GM18499 (cell line): ENCODE measurements around the gene GRB10.

ENCODE experiments used
- ATAC-seq: cut with Tn5 transposase; IDR thresholded peaks from one replicate; pipeline ENCODE4 v1.9.1; 2021; ENCODE audit warnings: moderate number of reproducible peaks; ENCODE audit not compliant: insufficient read depth, unreplicated experiment

GRB10 gene

GRCh38 chr7:50724526-50725520, 57.9 kb downstream of the GRB10 start:
- no peak for ATAC-seq

DNA sequence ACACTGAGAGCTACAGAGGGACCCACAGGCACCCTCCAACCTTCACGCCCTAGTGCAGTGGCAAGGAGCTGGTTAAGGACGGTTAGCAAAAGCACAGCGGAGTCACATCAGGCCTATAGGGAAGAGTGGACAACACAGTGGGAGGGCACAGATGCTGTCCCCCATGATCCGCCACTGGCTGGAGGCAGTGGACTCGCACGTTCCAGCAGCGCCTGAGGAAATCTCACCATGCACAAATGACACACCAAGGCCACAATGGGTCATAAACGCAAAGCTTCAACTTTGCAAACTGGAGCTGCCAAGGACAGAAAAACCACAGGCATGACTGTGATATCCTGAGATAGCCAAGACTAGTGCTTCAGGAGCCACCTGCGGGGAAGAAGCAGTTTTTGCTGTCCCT, 58.8 kb downstream of the GRB10 start:
- ATAC-seq: no peak

GRCh38 chr7:50723173-50723572, 59.5 kb downstream of the GRB10 start:
- ATAC-seq: no peak

- no peak for ATAC-seq
Observed at GRCh38 chr7:50721661-50722259, 60.9 kb downstream of the GRB10 start.

DNA sequence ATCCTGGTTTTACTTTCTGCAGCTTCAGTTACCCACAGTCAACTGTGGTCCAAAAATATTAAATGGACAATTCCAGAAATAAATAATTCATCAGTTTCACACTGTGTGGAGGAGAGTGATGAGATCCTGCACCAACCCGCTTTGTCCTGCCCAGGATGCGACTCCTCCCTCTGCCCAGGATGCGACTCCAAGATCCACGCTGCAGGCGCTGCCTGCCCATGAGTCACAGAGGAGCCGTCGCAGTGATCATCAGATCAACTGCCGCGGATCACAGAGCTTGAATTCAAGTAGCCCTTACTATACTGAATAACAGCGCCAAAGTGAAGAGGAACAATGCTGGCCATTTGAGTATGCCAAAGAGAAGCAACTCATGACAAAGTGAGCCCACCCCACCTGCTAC, 61.5 kb downstream of the GRB10 start:
- no peak for ATAC-seq

DNA sequence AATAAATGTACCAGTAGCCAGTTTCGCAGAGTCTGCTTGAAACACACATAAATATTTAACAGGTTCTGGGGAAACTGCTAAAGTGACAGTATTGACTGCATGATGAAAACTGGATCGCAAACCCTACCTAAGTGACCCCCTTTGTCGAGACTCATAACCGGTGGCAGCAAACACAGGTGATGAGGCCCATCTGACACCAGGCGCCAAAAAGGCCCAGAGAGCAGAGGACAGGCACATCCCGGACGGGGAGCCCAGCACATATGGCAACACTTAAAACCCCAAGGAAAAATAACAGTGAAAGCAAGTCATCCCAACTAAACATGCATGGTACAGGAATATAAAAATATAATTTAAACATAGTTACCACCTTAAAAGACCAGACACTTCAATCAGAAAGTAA, 62.4 kb downstream of the GRB10 start:
- no peak for ATAC-seq

GRCh38 chr7:50718876-50719275, 63.8 kb downstream of the GRB10 start:
- no peak for ATAC-seq

DNA sequence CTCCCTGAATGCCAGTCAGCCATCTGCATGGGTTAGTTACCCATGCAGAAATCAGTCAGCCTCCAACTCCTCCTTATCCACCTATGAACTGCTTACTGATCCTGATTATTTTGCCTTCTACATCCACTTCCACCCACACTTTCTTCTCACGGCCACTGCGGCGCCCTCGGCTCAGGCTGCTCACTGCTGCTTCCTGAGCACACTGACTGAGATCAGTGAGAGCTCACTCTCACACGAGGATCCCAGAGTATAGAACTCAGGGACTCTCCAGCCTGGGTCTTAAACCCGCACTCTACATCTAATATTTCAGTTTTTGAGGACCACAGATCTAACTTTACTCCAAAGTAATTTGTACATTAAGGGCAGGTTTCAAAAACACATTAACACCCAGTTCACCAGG, 64.4 kb downstream of the GRB10 start:
- ATAC-seq: no peak

GRCh38 chr7:50717181-50717580, 65.5 kb downstream of the GRB10 start:
- ATAC-seq: no peak

- ATAC-seq: no peak
Observed at GRCh38 chr7:50714857-50715256, 67.8 kb downstream of the GRB10 start.

DNA sequence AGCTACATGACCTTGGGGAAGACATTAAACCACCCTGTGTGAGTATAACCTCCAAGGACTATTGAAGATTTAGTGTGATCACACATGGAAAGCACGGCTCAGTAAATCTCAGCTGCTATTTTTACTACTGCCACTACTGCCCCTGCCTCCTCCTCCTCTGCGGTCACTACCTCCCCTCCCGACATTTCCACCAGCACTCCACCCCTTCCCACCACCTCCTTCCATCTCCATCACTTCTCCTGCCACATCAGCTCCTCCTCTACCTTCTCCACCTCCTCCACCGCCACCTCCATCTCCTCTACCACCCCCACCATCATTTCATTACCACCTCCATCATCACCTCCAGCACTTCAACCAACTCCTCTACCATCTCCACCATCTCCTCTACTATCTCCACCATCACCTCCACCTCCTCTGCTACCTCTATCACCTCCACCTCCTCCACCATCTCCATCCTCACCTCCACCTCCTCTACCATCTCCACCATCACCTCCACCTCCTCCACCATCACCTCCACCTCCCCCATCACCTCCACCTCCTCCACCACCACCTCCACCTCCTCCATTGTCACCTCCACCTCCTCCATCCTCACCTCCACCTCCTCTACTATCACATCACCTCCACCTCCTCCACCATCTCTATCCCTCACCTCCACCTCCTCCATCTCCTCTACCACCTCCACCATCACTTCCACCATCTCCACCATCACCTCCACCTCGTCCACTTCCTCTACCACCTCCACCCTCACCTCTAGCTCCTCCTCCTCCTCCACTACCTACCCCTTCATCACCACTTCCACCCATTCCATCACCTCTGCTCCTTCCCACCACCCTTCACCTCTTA, 69.4 kb downstream of the GRB10 start:
- no peak for ATAC-seq

- ATAC-seq: no peak
Observed at GRCh38 chr7:50712252-50713122, 70.2 kb downstream of the GRB10 start.

- ATAC-seq: no peak
Observed at GRCh38 chr7:50711271-50712175, 71.2 kb downstream of the GRB10 start.

GRCh38 chr7:50710441-50711154, 72.1 kb downstream of the GRB10 start:
- ATAC-seq: no peak

GRCh38 chr7:50709151-50709550, 73.5 kb downstream of the GRB10 start:
- no peak for ATAC-seq

DNA sequence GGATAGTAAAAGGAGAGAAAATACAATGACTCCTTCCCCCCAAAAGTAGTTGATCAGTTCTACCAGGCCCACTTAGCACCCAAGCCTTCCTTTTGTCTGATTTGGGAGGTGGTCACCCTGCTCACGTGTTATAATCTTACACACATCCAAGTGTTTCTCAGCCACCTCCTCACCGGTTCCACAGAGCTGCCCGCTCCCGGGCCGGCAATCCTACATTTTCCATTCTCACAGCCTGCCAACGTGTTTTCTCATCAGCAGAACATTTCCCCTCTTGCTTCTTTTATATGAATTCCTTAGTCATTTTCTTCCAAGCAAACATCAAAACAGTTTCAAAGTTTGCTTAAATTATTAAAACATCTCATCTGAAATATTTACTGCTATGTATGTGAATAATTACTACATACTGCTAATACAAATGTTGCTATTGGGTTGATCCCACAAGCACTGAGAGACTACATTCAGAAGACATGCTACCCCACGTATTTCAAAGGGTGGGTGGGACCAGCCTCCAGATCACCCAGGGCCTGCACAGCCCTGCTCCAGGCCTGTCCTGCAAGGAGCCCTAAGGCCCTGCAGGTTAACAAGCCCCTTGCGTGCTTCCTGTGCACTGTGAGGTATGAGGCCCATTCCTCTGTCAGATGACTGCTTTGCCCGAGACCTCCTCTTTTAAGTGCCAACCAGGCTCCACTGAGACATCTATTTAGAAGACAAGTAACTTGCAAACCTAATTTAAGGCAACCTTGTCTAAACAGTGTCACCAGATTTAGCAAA, 75.3 kb downstream of the GRB10 start:
- ATAC-seq: no peak

DNA sequence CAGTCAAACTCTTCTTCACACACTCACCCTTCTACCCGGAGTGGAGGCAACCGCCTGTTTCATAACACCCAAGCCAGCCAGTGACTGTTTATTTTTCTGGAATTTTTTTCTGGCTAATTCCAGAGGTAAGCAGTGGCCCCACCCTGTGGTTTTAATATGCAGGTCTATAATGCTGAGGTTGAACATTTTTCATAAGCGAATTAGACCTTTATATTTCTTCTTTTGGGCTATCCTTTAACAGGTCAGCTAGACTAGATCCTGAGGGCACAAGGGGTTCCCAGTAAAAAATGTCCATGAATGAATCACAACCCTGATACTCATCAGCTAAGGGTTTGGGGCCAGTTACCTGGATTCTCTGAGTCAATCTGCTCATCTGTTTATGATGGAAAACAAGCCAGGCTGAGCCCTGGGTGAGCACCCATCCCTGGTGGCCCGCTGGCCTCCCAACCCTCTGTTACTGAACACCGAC, 76.2 kb downstream of the GRB10 start:
- ATAC-seq: no peak
